ENCODE results near the gene SGO2. TPM values are rescaled to one million over a fixed set of nuclear protein-coding genes. Genes with fewer than 3 reads are reported as not detected.

The SGO2 gene
- total and polyA plus RNA-seq, 2 of the 13 experiments (the other 11 are each of a cell fraction or from before 2014, with no cell fraction given): 5.1 to 16.2 TPM

GRCh38 chr2:200615247-200615646 lies 89.2 kb downstream of the SGO2 start:
- Histone ChIP-seq H3K4me2 (ENCODE audit: low read depth, low read length) (no peak overlapping the region), H3K36me3 (replicated peaks in 1 of 2; ENCODE audit: control insufficient read depth in 1 of 2, insufficient read depth in 2 of 2, low read length in 2 of 2) (0 out of 5 replicates have a peak, but pooled peaks cover 0 to 1% of the 10 kb centered on the region in 2 experiments), H4K20me1 (ENCODE audit: insufficient read depth, low read length) (no peaks in the 10 kb centered on the region), H3K27ac (ENCODE audit: extremely low read length, insufficient read depth, low read length) (no peak overlapping the region), H3K4me3 (replicated peaks in 1 of 3; ENCODE audit: insufficient read depth in 1 of 3, low read depth in 2 of 3, low read length in 3 of 3) (no peak overlapping the region), H3K4me1 (ENCODE audit: insufficient read depth, low read length) (peaks cover 22% of the 10 kb centered on the region), H3K27me3 (ENCODE audit: control insufficient read depth in 1 of 2, insufficient read depth in 2 of 2, low read length in 2 of 2) (no peaks in the 10 kb centered on the region), H3K9ac (ENCODE audit: insufficient read depth, low read depth, low read length) (no peak overlapping the region), H3K79me2 (ENCODE audit: insufficient read depth, low read length) (no peaks in the 10 kb centered on the region), H2AFZ (ENCODE audit: low read length) (no peak overlapping the region), H3K9me3 (ENCODE audit: low read length) (no peaks in the 10 kb centered on the region)
- intact Hi-C loops (cut with micrococcal nuclease; ENCODE audit: unreplicated experiment) (no loop called here), in situ Hi-C loops (cut with HindIII; ENCODE audit: extremely low pct_ligation_motif_present, low pct_unique_long_range_greater_than_20kb) (no loop called here)
- POLR2A ChIA-PET: interaction anchor here (0.6 to 4.4 kb wide), 8 partner anchors 11 to 34 kb away, joined by 3 to 33 read pairs (median 5); partner anchors contain the start of gene AOX1
- CTCF ChIA-PET (ENCODE audit: low intra/inter-chr PET ratio, low total read pairs): no interaction called here
- 93% methylated on average over 1 of the region's 1 CpG for WGBS (ENCODE audit: low lambda C conversion rate)
- ATAC-seq (peak; percentile 98), FAIRE-seq (no peak), DNase-seq (ENCODE audit: low spot score) (peak; percentile 68)
- BruUV-seq (replicated peaks): no TSS peak
- TF ChIP-seq ZNF354B (CRISPR knock-in tag; IDR thresholded peaks at IDR 0.05) (no peak), ZBTB10 (CRISPR knock-in tag; IDR thresholded peaks at IDR 0.05; ENCODE audit: borderline replicate concordance) (no peak), ZBTB1 (CRISPR knock-in tag; IDR thresholded peaks at IDR 0.05; ENCODE audit: borderline replicate concordance) (no peak), HOMEZ (CRISPR knock-in tag; IDR thresholded peaks at IDR 0.05; ENCODE audit: low read depth) (peak; percentile 67; the same call in 1 of the 2 replicates), NFRKB (IDR thresholded peaks at IDR 0.05) (no peak), ZNF264 (CRISPR knock-in tag; IDR thresholded peaks at IDR 0.05) (no peak), PLRG1 (conservative IDR thresholded peaks at IDR 0.05) (no peak), NFKBIZ (CRISPR knock-in tag; IDR thresholded peaks at IDR 0.05) (no peak), ZNF343 (CRISPR knock-in tag; IDR thresholded peaks at IDR 0.05) (no peak), TEAD3 (CRISPR knock-in tag; optimal IDR thresholded peaks at IDR 0.05; ENCODE audit: borderline replicate concordance) (peak; percentile 62), FOSL1 (CRISPR knock-in tag; IDR thresholded peaks at IDR 0.05; ENCODE audit: borderline replicate concordance) (peak; percentile 52; the same call in 1 of the 2 replicates)
- TF ChIP-seq, protein P1, sequence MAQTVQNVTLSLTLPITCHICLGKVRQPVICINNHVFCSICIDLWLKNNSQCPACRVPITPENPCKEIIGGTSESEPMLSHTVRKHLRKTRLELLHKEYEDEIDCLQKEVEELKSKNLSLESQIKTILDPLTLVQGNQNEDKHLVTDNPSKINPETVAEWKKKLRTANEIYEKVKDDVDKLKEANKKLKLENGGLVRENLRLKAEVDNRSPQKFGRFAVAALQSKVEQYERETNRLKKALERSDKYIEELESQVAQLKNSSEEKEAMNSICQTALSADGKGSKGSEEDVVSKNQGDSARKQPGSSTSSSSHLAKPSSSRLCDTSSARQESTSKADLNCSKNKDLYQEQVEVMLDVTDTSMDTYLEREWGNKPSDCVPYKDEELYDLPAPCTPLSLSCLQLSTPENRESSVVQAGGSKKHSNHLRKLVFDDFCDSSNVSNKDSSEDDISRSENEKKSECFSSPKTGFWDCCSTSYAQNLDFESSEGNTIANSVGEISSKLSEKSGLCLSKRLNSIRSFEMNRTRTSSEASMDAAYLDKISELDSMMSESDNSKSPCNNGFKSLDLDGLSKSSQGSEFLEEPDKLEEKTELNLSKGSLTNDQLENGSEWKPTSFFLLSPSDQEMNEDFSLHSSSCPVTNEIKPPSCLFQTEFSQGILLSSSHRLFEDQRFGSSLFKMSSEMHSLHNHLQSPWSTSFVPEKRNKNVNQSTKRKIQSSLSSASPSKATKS (CRISPR knock-in tag; IDR thresholded peaks at IDR 0.05): no peak
- TF ChIP-seq, protein P2, sequence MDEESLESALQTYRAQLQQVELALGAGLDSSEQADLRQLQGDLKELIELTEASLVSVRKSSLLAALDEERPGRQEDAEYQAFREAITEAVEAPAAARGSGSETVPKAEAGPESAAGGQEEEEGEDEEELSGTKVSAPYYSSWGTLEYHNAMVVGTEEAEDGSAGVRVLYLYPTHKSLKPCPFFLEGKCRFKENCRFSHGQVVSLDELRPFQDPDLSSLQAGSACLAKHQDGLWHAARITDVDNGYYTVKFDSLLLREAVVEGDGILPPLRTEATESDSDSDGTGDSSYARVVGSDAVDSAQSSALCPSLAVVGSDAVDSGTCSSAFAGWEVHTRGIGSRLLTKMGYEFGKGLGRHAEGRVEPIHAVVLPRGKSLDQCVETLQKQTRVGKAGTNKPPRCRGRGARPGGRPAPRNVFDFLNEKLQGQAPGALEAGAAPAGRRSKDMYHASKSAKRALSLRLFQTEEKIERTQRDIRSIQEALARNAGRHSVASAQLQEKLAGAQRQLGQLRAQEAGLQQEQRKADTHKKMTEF (CRISPR knock-in tag; IDR thresholded peaks at IDR 0.05): no peak
- TF ChIP-seq, protein P3, sequence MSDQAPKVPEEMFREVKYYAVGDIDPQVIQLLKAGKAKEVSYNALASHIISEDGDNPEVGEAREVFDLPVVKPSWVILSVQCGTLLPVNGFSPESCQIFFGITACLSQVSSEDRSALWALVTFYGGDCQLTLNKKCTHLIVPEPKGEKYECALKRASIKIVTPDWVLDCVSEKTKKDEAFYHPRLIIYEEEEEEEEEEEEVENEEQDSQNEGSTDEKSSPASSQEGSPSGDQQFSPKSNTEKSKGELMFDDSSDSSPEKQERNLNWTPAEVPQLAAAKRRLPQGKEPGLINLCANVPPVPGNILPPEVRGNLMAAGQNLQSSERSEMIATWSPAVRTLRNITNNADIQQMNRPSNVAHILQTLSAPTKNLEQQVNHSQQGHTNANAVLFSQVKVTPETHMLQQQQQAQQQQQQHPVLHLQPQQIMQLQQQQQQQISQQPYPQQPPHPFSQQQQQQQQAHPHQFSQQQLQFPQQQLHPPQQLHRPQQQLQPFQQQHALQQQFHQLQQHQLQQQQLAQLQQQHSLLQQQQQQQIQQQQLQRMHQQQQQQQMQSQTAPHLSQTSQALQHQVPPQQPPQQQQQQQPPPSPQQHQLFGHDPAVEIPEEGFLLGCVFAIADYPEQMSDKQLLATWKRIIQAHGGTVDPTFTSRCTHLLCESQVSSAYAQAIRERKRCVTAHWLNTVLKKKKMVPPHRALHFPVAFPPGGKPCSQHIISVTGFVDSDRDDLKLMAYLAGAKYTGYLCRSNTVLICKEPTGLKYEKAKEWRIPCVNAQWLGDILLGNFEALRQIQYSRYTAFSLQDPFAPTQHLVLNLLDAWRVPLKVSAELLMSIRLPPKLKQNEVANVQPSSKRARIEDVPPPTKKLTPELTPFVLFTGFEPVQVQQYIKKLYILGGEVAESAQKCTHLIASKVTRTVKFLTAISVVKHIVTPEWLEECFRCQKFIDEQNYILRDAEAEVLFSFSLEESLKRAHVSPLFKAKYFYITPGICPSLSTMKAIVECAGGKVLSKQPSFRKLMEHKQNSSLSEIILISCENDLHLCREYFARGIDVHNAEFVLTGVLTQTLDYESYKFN (CRISPR knock-in tag; conservative IDR thresholded peaks at IDR 0.05): 0 out of 2 replicates have a peak, but pooled peaks have one; percentile 19

All from HepG2 (cell line).